Measurements from ENCODE around the gene SYCP2L. TPM values are rescaled to one million over a fixed set of nuclear protein-coding genes. Genes with fewer than 3 reads are reported as not detected.

SYCP2L gene
- total and polyA plus RNA-seq, 3 experiments from 2014 or later, result not detected

GRCh38 chr6:11015102-11015501 lies 128.2 kb downstream of the SYCP2L start:
- CTCF ChIA-PET, result no interaction called here
- Mint-ChIP-seq H3K9me3 (no peaks in the 10 kb centered on the region), H3K4me3 (no peak overlapping the region), H3K4me1 (no peaks in the 10 kb centered on the region), H3K36me3 (no peaks in the 10 kb centered on the region), H3K27me3 (peaks cover 5 to 35% of the 10 kb centered on the region in 2 donors), H3K27ac (no peak overlapping the region)
- H3K4me1 ChIP-seq (ENCODE audit: insufficient read depth, low read length), result no peaks in the 10 kb centered on the region
- DNase-seq, result no peak
- no peaks in the 10 kb centered on the region for H3K9me3 ChIP-seq (ENCODE audit: low read length)
- no peak overlapping the region for H3K27ac ChIP-seq (ENCODE audit: low read depth, low read length)
- no peaks in the 10 kb centered on the region for H3K36me3 ChIP-seq (ENCODE audit: insufficient read depth, low read length)
- POLR2A ChIA-PET, result no interaction called here
- H3K27me3 ChIP-seq (ENCODE audit: insufficient read depth, low read length, poor library complexity, severe bottlenecking), result peaks cover 3% of the 10 kb centered on the region
- no peak overlapping the region for H3K4me3 ChIP-seq (ENCODE audit: low read length)

- POLR2A ChIA-PET, result no interaction called here
- Histone ChIP-seq H3K4me3 (ENCODE audit: low read length) (no peak overlapping the region), H3K9me3 (ENCODE audit: low read length) (no peaks in the 10 kb centered on the region), H3K36me3 (ENCODE audit: insufficient read depth, low read length) (no peaks in the 10 kb centered on the region), H3K4me1 (ENCODE audit: insufficient read depth, low read length) (no peaks in the 10 kb centered on the region), H3K27me3 (ENCODE audit: insufficient read depth, low read length, poor library complexity, severe bottlenecking) (peaks cover 3% of the 10 kb centered on the region), H3K27ac (ENCODE audit: low read depth, low read length) (no peak overlapping the region)
- no peak for DNase-seq
- Mint-ChIP-seq H3K9me3 (no peaks in the 10 kb centered on the region), H3K27me3 (peaks cover 5 to 45% of the 10 kb centered on the region in 2 donors), H3K36me3 (no peaks in the 10 kb centered on the region), H3K27ac (no peak overlapping the region), H3K4me1 (no peaks in the 10 kb centered on the region), H3K4me3 (no peak overlapping the region)
- CTCF ChIA-PET, result interaction anchor here (0.6 kb wide), 1 partner anchor 394 kb away, joined by 4 read pairs; no protein-coding TSS in a partner anchor
Observed at GRCh38 chr6:11016452-11016851, 129.6 kb downstream of the SYCP2L start.

GRCh38 chr6:11017090-11017489 lies 130.2 kb downstream of the SYCP2L start:
- no peak overlapping the region for H3K27ac Mint-ChIP-seq
- no peaks in the 10 kb centered on the region for H3K36me3 Mint-ChIP-seq

DNA sequence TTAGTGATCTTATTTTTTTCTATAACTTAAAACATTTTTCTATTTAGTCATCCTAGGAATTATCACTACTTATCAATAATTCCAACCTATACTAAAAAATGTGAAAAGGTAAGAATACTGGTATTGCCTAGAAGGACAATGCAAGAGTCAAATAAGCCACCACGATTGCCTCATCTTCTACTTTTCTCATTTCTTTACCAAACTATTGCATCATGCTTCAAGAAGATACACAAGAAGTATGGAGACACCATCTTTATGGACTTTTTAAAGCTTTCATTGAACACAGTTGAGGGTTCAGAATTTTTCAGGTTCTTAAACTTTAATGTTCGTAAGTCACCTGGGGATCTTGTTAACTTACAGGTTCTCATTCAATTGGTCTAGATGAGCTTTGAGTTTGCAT lies 131.4 kb downstream of the SYCP2L start:
- Histone ChIP-seq H3K4me1 (ENCODE audit: insufficient read depth, low read length) (no peaks in the 10 kb centered on the region), H3K27ac (ENCODE audit: low read depth, low read length) (no peak overlapping the region), H3K4me3 (ENCODE audit: low read length) (no peak overlapping the region), H3K27me3 (ENCODE audit: insufficient read depth, low read length, poor library complexity, severe bottlenecking) (peaks cover 3% of the 10 kb centered on the region), H3K36me3 (ENCODE audit: insufficient read depth, low read length) (no peaks in the 10 kb centered on the region), H3K9me3 (ENCODE audit: low read length) (no peaks in the 10 kb centered on the region)
- Mint-ChIP-seq H3K4me3 (no peak overlapping the region), H3K27me3 (peaks cover 9 to 48% of the 10 kb centered on the region in 2 donors), H3K9me3 (no peaks in the 10 kb centered on the region), H3K27ac (no peak overlapping the region), H3K36me3 (no peaks in the 10 kb centered on the region), H3K4me1 (no peaks in the 10 kb centered on the region)
- ChIA-PET CTCF (no interaction called here), POLR2A (no interaction called here)
- DNase-seq, result no peak

More at GRCh38 chr6:11017090-11017489, 130.2 kb downstream of the SYCP2L start:
- Mint-ChIP-seq H3K4me3 (no peak overlapping the region), H3K9me3 (no peaks in the 10 kb centered on the region), H3K27me3 (peaks cover 8 to 49% of the 10 kb centered on the region in 2 donors), H3K4me1 (no peaks in the 10 kb centered on the region)
- CTCF ChIA-PET, result no interaction called here
- Histone ChIP-seq H3K27ac (ENCODE audit: low read depth, low read length) (no peak overlapping the region), H3K4me1 (ENCODE audit: insufficient read depth, low read length) (no peaks in the 10 kb centered on the region), H3K4me3 (ENCODE audit: low read length) (no peak overlapping the region), H3K27me3 (ENCODE audit: insufficient read depth, low read length, poor library complexity, severe bottlenecking) (peaks cover 3% of the 10 kb centered on the region), H3K9me3 (ENCODE audit: low read length) (no peaks in the 10 kb centered on the region), H3K36me3 (ENCODE audit: insufficient read depth, low read length) (no peaks in the 10 kb centered on the region)
- no peak for DNase-seq
- POLR2A ChIA-PET, result no interaction called here

GRCh38 chr6:11021003-11021402 lies 134.2 kb downstream of the SYCP2L start:
- H3K9me3 ChIP-seq (ENCODE audit: low read length), result no peaks in the 10 kb centered on the region
- H3K27me3 Mint-ChIP-seq, result peaks cover 7 to 47% of the 10 kb centered on the region in 2 donors
- no peaks in the 10 kb centered on the region for H3K4me1 Mint-ChIP-seq
- H3K4me1 ChIP-seq (ENCODE audit: insufficient read depth, low read length), result no peaks in the 10 kb centered on the region
- no peak overlapping the region for H3K4me3 ChIP-seq (ENCODE audit: low read length)
- no peak overlapping the region for H3K27ac ChIP-seq (ENCODE audit: low read depth, low read length)
- no peak for DNase-seq
- no peaks in the 10 kb centered on the region for H3K36me3 ChIP-seq (ENCODE audit: insufficient read depth, low read length)
- CTCF ChIA-PET, result no interaction called here
- no peak overlapping the region for H3K4me3 Mint-ChIP-seq
- H3K36me3 Mint-ChIP-seq, result no peaks in the 10 kb centered on the region
- H3K27ac Mint-ChIP-seq, result no peak overlapping the region
- no peaks in the 10 kb centered on the region for H3K9me3 Mint-ChIP-seq
- POLR2A ChIA-PET, result no interaction called here
- H3K27me3 ChIP-seq (ENCODE audit: insufficient read depth, low read length, poor library complexity, severe bottlenecking), result peaks cover 3% of the 10 kb centered on the region

GRCh38 chr6:11021714-11022113 lies 134.9 kb downstream of the SYCP2L start:
- no peak overlapping the region for H3K4me3 ChIP-seq (ENCODE audit: low read length)
- ChIA-PET POLR2A (no interaction called here), CTCF (no interaction called here)
- H3K9me3 Mint-ChIP-seq, result no peaks in the 10 kb centered on the region
- peak overlapping the region in 1 of 8 donors; percentile 16 for H3K27ac Mint-ChIP-seq
- no peaks in the 10 kb centered on the region for H3K36me3 ChIP-seq (ENCODE audit: insufficient read depth, low read length)
- H3K27ac ChIP-seq (ENCODE audit: low read depth, low read length), result no peak overlapping the region
- H3K4me1 Mint-ChIP-seq, result no peaks in the 10 kb centered on the region
- H3K27me3 Mint-ChIP-seq, result peaks cover 8 to 46% of the 10 kb centered on the region in 2 donors
- H3K27me3 ChIP-seq (ENCODE audit: insufficient read depth, low read length, poor library complexity, severe bottlenecking), result peaks cover 3% of the 10 kb centered on the region
- no peak overlapping the region for H3K4me3 Mint-ChIP-seq
- H3K36me3 Mint-ChIP-seq, result no peaks in the 10 kb centered on the region
- no peaks in the 10 kb centered on the region for H3K4me1 ChIP-seq (ENCODE audit: insufficient read depth, low read length)
- H3K9me3 ChIP-seq (ENCODE audit: low read length), result no peaks in the 10 kb centered on the region
- DNase-seq, result no peak

DNA sequence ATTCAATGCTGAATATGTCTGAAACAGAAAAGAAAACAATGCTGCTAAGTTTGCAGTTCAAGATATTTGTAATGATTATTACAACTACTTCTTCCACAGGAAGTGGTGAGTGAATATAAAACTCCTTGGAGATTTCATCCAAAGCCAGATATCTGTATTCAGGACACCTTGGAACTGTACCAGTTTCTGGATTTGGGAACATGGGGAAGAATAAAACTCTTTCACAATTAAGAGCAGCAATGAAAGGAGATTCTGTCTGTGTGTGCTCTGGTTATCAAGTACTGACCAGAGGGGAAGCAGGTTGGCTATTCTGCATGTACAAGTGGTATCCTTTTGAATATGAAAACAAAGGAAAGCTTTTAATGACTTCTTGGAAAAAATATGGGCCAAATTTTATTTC lies 136.2 kb downstream of the SYCP2L start:
- POLR2A ChIA-PET, result no interaction called here
- H3K4me3 Mint-ChIP-seq, result no peak overlapping the region
- no peaks in the 10 kb centered on the region for H3K36me3 Mint-ChIP-seq
- CTCF ChIA-PET, result interaction anchor here (1.2 kb wide), 1 partner anchor 9 kb away, joined by 3 read pairs; no protein-coding TSS in a partner anchor
- H3K27me3 Mint-ChIP-seq, result peaks cover 6 to 55% of the 10 kb centered on the region in 2 donors
- no peaks in the 10 kb centered on the region for H3K4me1 Mint-ChIP-seq
- H3K27ac Mint-ChIP-seq, result no peak overlapping the region
- no peaks in the 10 kb centered on the region for H3K36me3 ChIP-seq (ENCODE audit: insufficient read depth, low read length)
- no peak overlapping the region for H3K4me3 ChIP-seq (ENCODE audit: low read length)
- H3K27me3 ChIP-seq (ENCODE audit: insufficient read depth, low read length, poor library complexity, severe bottlenecking), result peaks cover 6% of the 10 kb centered on the region
- no peaks in the 10 kb centered on the region for H3K4me1 ChIP-seq (ENCODE audit: insufficient read depth, low read length)
- no peak overlapping the region for H3K27ac ChIP-seq (ENCODE audit: low read depth, low read length)
- H3K9me3 ChIP-seq (ENCODE audit: low read length), result no peaks in the 10 kb centered on the region
- no peaks in the 10 kb centered on the region for H3K9me3 Mint-ChIP-seq
- DNase-seq, result no peak
